HG02870 (cell line): ENCODE results near the gene NEDD4.
"Not testable (repeated sequence)": the region's sequence is repeated elsewhere in the genome, so short reads cannot be mapped to it uniquely, and the experiment has no call there.

ENCODE experiments used
- ATAC-seq: cut with Tn5 transposase; IDR thresholded peaks from one replicate; pipeline ENCODE4 v1.9.1; 2021; ENCODE audit warnings: mild to moderate bottlenecking, moderate library complexity; ENCODE audit not compliant: unreplicated experiment

NEDD4 gene

GRCh38 chr15:55959744-55960447 is 33.5 kb downstream of the NEDD4 start:
- no peak for ATAC-seq

- ATAC-seq: no peak
Observed at GRCh38 chr15:55958349-55958748, 35.1 kb downstream of the NEDD4 start.

- ATAC-seq: no peak
Observed at GRCh38 chr15:55954862-55955605, 38.4 kb downstream of the NEDD4 start.

- ATAC-seq: not testable (repeated sequence)
Observed at GRCh38 chr15:55952501-55953274, 40.7 kb downstream of the NEDD4 start.

GRCh38 chr15:55944606-55945005 is 48.8 kb downstream of the NEDD4 start:
- ATAC-seq: not testable (repeated sequence)

- ATAC-seq: no peak
Observed at GRCh38 chr15:55942332-55942731, 51.1 kb downstream of the NEDD4 start.

- no peak for ATAC-seq
Observed at GRCh38 chr15:55937040-55937439, 56.4 kb downstream of the NEDD4 start.

GRCh38 chr15:55928955-55929354 is 64.5 kb downstream of the NEDD4 start:
- no peak for ATAC-seq

- no peak for ATAC-seq
Observed at GRCh38 chr15:55921744-55922143, 71.7 kb downstream of the NEDD4 start.

GRCh38 chr15:55917881-55918296 is 75.5 kb downstream of the NEDD4 start:
- no peak for ATAC-seq

GRCh38 chr15:55916666-55917409 is 76.6 kb downstream of the NEDD4 start:
- ATAC-seq: no peak

- no peak for ATAC-seq
Observed at GRCh38 chr15:55915876-55916567, 77.4 kb downstream of the NEDD4 start.

- ATAC-seq: no peak
Observed at GRCh38 chr15:55915221-55915620, 78.2 kb downstream of the NEDD4 start.

GRCh38 chr15:55914446-55914845 is 79.0 kb downstream of the NEDD4 start:
- no peak for ATAC-seq

- ATAC-seq: no peak
Observed at GRCh38 chr15:55912982-55913381, 80.4 kb downstream of the NEDD4 start.

- no peak for ATAC-seq
Observed at GRCh38 chr15:55909036-55909811, 84.2 kb downstream of the NEDD4 start.

- no peak for ATAC-seq
Observed at GRCh38 chr15:55907797-55908196, 85.6 kb downstream of the NEDD4 start.

GRCh38 chr15:55902981-55903380 is 90.4 kb downstream of the NEDD4 start:
- ATAC-seq: no peak

GRCh38 chr15:55900019-55900418 is 93.4 kb downstream of the NEDD4 start:
- no peak for ATAC-seq

GRCh38 chr15:55899537-55899936 is 93.9 kb downstream of the NEDD4 start:
- no peak for ATAC-seq
